Suprapubic skin (tissue), 4 donors: ENCODE measurements around the gene EXOC3. TPM values are rescaled to one million over a fixed set of nuclear protein-coding genes. Genes with fewer than 3 reads are reported as not detected.

ENCODE experiments used
- DNase-seq, 2 donors: peaks; one replicate each; pipeline ENCODE4 v3.0.0-alpha.2; 2019; ENCODE audit warnings: low spot score in 2 of 2
- H3K27ac ChIP-seq: fragments of 200-600 bp; sonication (generic); one replicate; pipeline ENCODE4 v1.5.1; 2019
- H3K27me3 ChIP-seq: fragments of 200-600 bp; sonication (generic); one replicate; pipeline ENCODE4 v1.5.1; 2019
- H3K36me3 ChIP-seq: fragments of 200-600 bp; sonication (generic); one replicate; pipeline ENCODE4 v1.5.1; 2019
- H3K4me1 ChIP-seq: fragments of 200-600 bp; sonication (generic); one replicate; pipeline ENCODE4 v1.5.1; 2019
- H3K4me3 ChIP-seq: fragments of 200-600 bp; sonication (generic); one replicate; pipeline ENCODE4 v1.5.1; 2019; ENCODE audit warnings: mild to moderate bottlenecking
- H3K9me3 ChIP-seq: fragments of 200-600 bp; sonication (generic); one replicate; pipeline ENCODE4 v1.5.1; 2019
- EP300 ChIP-seq: sonication (generic); formaldehyde crosslinking; IDR thresholded peaks from one replicate; pipeline ENCODE4 v1.6.1; 2017; ENCODE audit warnings: antibody characterized with exemption
- POLR2A ChIP-seq, 2 donors: fragments of 450-650 bp; IDR thresholded peaks; one replicate each; pipeline ENCODE4 v1.6.1; 2017; ENCODE audit warnings: antibody characterized with exemption in 2 of 2, mild to moderate bottlenecking in 2 of 2, moderate library complexity in 2 of 2
- POLR2AphosphoS5 ChIP-seq, 3 donors: sonication (generic); formaldehyde crosslinking; IDR thresholded peaks; one replicate each; pipeline ENCODE4 v1.6.1; 2017; ENCODE audit warnings: antibody characterized with exemption in 3 of 3
- WGBS: methylation state at CpG from one replicate; pipeline ENCODE4 v1.1.5; 2018; 5-methylcytosine and 5-hydroxymethylcytosine counted together
- total RNA-seq, 4 donors: library from RNA; depleted of rRNA; stranded (reverse); fragments of >200 nt; gene quantifications; one replicate each; pipeline ENCODE4 v1.1.0, GENCODE V29; 2016
- TF ChIP-seq, protein P1 (sequence below), 2 donors: fragments of 200-600 bp in 1 of 2; fragments of 450-650 bp in 1 of 2; sonication (generic) in 1 of 2; IDR thresholded peaks; one replicate each; pipeline ENCODE4 v1.5.1; 2016 to 2019; ENCODE audit warnings: antibody characterized with exemption in 2 of 2, mild to moderate bottlenecking in 1 of 2, moderate library complexity in 1 of 2

EXOC3 gene
- total RNA-seq, 4 donors from 2014 or later, result 68.9 to 199 (median 83.4) TPM

DNA sequence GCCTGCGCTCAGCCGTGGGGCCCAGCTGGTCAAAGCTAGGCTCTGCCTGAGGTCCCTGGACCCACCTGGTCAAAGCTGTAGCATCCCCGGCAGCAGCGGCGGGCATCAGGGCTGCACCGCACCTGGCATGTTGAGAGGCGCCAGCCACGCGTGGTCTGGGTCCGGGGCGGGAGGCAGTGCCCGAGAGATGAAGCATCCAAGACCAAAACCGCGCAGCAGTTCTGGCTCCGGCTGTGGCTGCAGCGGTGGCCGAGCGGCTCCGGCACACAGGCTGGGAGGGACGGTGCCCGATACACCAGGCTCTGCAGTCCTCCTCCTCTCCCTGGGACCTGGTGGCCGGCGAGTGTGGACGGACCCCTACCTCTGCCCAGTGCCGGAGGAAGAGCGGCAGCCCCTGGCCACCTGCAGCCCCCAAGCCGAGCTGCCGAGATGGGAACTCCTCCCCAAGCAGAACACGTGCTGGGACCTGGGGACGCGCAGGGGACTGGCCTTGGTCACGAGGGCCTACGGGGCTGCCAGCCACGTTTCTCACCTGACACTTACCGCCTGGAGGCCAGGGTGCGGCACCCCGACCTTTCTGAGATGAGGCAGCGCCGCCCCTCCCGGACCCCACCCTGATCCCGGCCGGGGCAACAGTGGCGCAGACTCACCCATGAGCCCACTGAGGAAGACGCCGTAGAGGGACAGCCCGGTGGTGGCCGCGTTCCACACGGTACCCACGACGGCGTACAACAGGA is 48.3 kb downstream of the EXOC3 start:
- no peaks in the 10 kb centered on the region for H3K9me3 ChIP-seq
- H3K27ac ChIP-seq, result no peak overlapping the region
- H3K36me3 ChIP-seq, result no peaks in the 10 kb centered on the region
- TF ChIP-seq POLR2AphosphoS5 (IDR thresholded peaks at IDR 0.05) (no peak), EP300 (no peak), POLR2A (IDR thresholded peaks at IDR 0.05) (no peak)
- TF ChIP-seq, protein P1, sequence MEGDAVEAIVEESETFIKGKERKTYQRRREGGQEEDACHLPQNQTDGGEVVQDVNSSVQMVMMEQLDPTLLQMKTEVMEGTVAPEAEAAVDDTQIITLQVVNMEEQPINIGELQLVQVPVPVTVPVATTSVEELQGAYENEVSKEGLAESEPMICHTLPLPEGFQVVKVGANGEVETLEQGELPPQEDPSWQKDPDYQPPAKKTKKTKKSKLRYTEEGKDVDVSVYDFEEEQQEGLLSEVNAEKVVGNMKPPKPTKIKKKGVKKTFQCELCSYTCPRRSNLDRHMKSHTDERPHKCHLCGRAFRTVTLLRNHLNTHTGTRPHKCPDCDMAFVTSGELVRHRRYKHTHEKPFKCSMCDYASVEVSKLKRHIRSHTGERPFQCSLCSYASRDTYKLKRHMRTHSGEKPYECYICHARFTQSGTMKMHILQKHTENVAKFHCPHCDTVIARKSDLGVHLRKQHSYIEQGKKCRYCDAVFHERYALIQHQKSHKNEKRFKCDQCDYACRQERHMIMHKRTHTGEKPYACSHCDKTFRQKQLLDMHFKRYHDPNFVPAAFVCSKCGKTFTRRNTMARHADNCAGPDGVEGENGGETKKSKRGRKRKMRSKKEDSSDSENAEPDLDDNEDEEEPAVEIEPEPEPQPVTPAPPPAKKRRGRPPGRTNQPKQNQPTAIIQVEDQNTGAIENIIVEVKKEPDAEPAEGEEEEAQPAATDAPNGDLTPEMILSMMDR (IDR thresholded peaks at IDR 0.05), result no peak
- H3K4me3 ChIP-seq, result no peak overlapping the region
- H3K27me3 ChIP-seq, result peaks cover 48% of the 10 kb centered on the region
- no peaks in the 10 kb centered on the region for H3K4me1 ChIP-seq
- 93% methylated on average over 32 of the region's 52 CpGs for WGBS
- no peak for DNase-seq

DNA sequence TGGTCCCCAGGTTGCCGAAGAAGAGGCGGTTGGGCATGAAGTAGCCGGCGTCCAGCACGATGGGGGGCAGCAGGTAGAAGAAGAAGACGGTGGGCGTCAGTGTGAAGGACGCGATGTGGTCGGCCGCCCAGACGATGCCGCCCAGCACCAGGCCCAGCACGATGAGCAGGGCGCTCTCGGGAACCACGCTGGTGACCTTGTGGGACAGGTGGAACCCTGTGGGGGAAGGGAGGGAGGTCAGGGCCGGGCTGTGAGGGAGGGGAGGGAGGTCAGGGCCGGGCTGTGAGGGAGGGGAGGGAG is 48.8 kb downstream of the EXOC3 start:
- WGBS, result 81% methylated on average over 18 of the region's 19 CpGs
- DNase-seq, result no peak

DNA sequence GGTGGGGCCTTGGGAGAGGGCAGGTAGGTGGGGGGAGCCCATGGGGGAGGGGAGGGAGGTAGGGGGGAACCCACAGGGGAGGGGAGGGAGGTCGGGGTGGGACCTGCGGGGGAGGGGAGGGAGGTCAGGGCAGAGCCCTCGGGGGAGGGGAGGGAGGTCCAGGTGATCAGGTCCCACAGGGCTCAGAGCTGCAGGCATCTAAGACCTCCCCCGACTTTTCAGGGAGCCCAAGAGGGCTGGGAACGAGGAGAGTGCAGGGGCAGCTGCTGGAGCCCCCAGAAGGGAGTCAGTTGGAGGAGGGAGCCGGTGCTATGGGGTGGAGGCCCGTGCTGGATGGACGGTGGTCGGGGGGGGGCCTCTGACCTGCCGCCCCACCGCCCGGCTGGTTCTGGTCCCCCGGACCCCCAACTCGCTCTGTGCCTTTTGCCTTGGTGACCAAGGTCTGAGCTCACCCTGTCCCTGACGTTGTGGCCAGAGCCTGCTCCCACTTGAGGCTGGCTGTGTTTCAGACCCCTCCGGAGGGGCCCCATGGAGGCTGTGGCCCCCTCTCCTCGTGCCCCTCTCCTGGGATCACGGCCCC is 49.4 kb downstream of the EXOC3 start:
- WGBS, result 48% methylated on average over 7 of the region's 18 CpGs
- no peak overlapping the region for H3K27ac ChIP-seq
- H3K36me3 ChIP-seq, result no peaks in the 10 kb centered on the region
- H3K4me3 ChIP-seq, result no peak overlapping the region
- H3K4me1 ChIP-seq, result no peaks in the 10 kb centered on the region
- no peaks in the 10 kb centered on the region for H3K9me3 ChIP-seq
- TF ChIP-seq EP300 (no peak), POLR2A (IDR thresholded peaks at IDR 0.05) (no peak), POLR2AphosphoS5 (IDR thresholded peaks at IDR 0.05) (no peak)
- TF ChIP-seq, protein P1 (IDR thresholded peaks at IDR 0.05), result no peak
- H3K27me3 ChIP-seq, result peaks cover 54% of the 10 kb centered on the region
- DNase-seq, result no peak

More for the DNA sequence above, 48.8 kb downstream of the EXOC3 start:
- Histone ChIP-seq H3K27me3 (peaks cover 48% of the 10 kb centered on the region), H3K4me3 (no peak overlapping the region), H3K9me3 (no peaks in the 10 kb centered on the region), H3K36me3 (no peaks in the 10 kb centered on the region), H3K4me1 (no peaks in the 10 kb centered on the region), H3K27ac (no peak overlapping the region)
- TF ChIP-seq EP300 (no peak), POLR2AphosphoS5 (IDR thresholded peaks at IDR 0.05) (no peak), POLR2A (IDR thresholded peaks at IDR 0.05) (no peak)
- TF ChIP-seq, protein P1 (IDR thresholded peaks at IDR 0.05), result no peak

DNA sequence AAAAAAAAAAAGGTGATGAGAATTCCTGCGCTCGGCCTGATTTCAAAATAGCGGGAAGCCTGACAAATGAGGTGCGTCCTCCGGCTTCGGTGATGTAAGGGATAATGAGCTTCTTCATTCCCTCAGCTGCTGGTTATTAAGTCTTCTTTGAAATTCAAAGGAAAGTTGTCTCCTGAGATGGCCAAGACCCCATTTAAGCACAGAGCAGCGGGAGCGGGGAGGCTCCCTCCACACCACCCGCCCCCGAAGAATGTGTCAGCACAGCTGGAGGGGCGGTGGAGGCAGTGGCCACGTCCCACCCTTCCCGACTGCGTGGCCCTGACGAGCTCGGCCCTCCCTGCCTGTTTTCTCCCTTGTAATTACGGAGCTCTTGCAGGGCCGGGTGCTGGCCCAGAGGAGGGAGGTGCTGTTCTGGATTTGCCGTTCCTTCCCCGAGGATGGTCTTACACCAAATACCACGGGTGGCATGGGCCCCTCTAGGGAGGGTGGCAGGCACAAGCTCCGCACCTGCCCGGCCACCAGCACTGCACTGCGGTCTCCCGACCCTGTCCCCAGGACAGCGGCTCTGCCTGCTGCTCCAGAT is 50.2 kb downstream of the EXOC3 start:
- no peak overlapping the region for H3K4me3 ChIP-seq
- peaks cover 62% of the 10 kb centered on the region for H3K27me3 ChIP-seq
- no peak for DNase-seq
- TF ChIP-seq POLR2AphosphoS5 (IDR thresholded peaks at IDR 0.05) (no peak), POLR2A (IDR thresholded peaks at IDR 0.05) (no peak), EP300 (no peak)
- TF ChIP-seq, protein P1 (IDR thresholded peaks at IDR 0.05), result no peak
- no peaks in the 10 kb centered on the region for H3K9me3 ChIP-seq
- WGBS, result 25% methylated on average over 17 of the region's 26 CpGs
- no peak overlapping the region for H3K27ac ChIP-seq
- no peaks in the 10 kb centered on the region for H3K4me1 ChIP-seq
- H3K36me3 ChIP-seq, result no peaks in the 10 kb centered on the region

DNA sequence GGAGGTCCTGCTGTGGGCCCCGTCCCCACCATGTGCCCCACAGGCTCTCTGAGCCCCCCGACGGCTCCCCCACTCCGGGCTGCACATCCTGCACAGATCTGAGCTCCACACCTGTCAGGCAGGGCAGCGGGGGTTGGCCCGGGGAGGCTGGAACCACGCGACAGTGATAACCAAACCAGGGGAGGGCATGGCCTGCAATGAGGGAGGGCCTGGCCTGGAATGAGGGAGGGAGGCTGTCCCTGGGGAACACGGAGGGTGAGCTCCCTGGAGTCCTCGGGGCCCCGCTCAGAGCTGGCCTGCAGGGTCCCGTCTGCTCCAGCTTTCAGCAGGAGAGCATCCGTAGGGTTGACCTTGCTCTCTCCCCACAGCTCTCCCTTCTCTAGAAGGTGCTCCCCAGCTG is 50.8 kb downstream of the EXOC3 start:
- no peak for DNase-seq
- TF ChIP-seq, protein P1 (IDR thresholded peaks at IDR 0.05), result no peak
- TF ChIP-seq POLR2AphosphoS5 (IDR thresholded peaks at IDR 0.05) (no peak), EP300 (no peak), POLR2A (IDR thresholded peaks at IDR 0.05) (no peak)
- WGBS, result 62% methylated on average over 9 of the region's 13 CpGs
- H3K36me3 ChIP-seq, result no peaks in the 10 kb centered on the region
- H3K27ac ChIP-seq, result no peak overlapping the region
- no peaks in the 10 kb centered on the region for H3K9me3 ChIP-seq
- no peak overlapping the region for H3K4me3 ChIP-seq
- H3K27me3 ChIP-seq, result peaks cover 68% of the 10 kb centered on the region
- H3K4me1 ChIP-seq, result no peaks in the 10 kb centered on the region
